GM23338 (cell line): ENCODE measurements around the gene METRNL. TPM values are rescaled to one million over a fixed set of nuclear protein-coding genes. Genes with fewer than 3 reads are reported as not detected.

Experiments
- ATAC-seq: fragments of 200-7000 bp; cut with Tn5 transposase; 3 replicates; pipeline ENCODE4 v1.9.1; 2020
- DNase-seq: peaks from one replicate; pipeline ENCODE4 v3.0.0-alpha.2; 2015; ENCODE audit warnings: low spot score
- H2AFZ ChIP-seq: fragments of 200-600 bp; sonication (generic); 2 replicates; pipeline ENCODE4 v1.8.0; 2016; ENCODE audit warnings: antibody characterized with exemption, mild to moderate bottlenecking, moderate library complexity
- H3F3A ChIP-seq: fragments of 200-600 bp; sonication (generic); replicated peaks from 2 replicates; pipeline ENCODE4 v1.8.0; 2017; ENCODE audit warnings: antibody characterized with exemption, mixed run types, low read depth
- H3K27ac ChIP-seq: fragments of 200-600 bp; sonication (generic); 2 replicates; pipeline ENCODE4 v1.6.1; 2016; ENCODE audit warnings: low read depth
- H3K27me3 ChIP-seq: fragments of 200-600 bp; sonication (generic); 2 replicates; pipeline ENCODE4 v1.8.0; 2016; ENCODE audit warnings: mild to moderate bottlenecking, mixed run types, moderate library complexity; ENCODE audit not compliant: insufficient read depth
- H3K36me3 ChIP-seq: fragments of 200-600 bp; sonication (generic); 2 replicates; pipeline ENCODE4 v1.8.0; 2016; ENCODE audit warnings: mild to moderate bottlenecking; ENCODE audit not compliant: insufficient read depth
- H3K4me1 ChIP-seq: fragments of 200-600 bp; sonication (generic); 2 replicates; pipeline ENCODE4 v1.8.0; 2016; ENCODE audit warnings: mild to moderate bottlenecking, moderate library complexity; ENCODE audit not compliant: insufficient read depth
- H3K4me2 ChIP-seq: fragments of 200-600 bp; sonication (generic); 2 replicates; pipeline ENCODE4 v1.7.1; 2017; ENCODE audit warnings: mixed run types
- H3K4me3 ChIP-seq: fragments of 200-600 bp; sonication (generic); 2 replicates; pipeline ENCODE4 v1.6.1; 2016; ENCODE audit warnings: mixed run types
- H3K79me2 ChIP-seq: fragments of 200-600 bp; sonication (generic); replicated peaks from 2 replicates; pipeline ENCODE4 v1.8.0; 2017; ENCODE audit warnings: mild to moderate bottlenecking; ENCODE audit not compliant: insufficient read depth
- H3K9me2 ChIP-seq: fragments of 200-600 bp; sonication (generic); 2 replicates; pipeline ENCODE4 v1.8.0; 2017; ENCODE audit not compliant: insufficient read depth
- H4K20me1 ChIP-seq: fragments of 200-600 bp; sonication (generic); replicated peaks from 2 replicates; pipeline ENCODE4 v1.8.0; 2017; ENCODE audit warnings: mild to moderate bottlenecking; ENCODE audit not compliant: insufficient read depth
- H3K27ac Mint-ChIP-seq: 2 replicates; pipeline ENCODE4 v1.8.0; 2020; ENCODE audit warnings: inconsistent platforms, mild to moderate bottlenecking, moderate library complexity, mixed read lengths
- H3K27me3 Mint-ChIP-seq: 3 replicates; pipeline ENCODE4 v1.8.0; 2022; ENCODE audit warnings: low read depth, mild to moderate bottlenecking, moderate library complexity, mixed read lengths, inconsistent platforms; ENCODE audit not compliant: insufficient read depth, poor library complexity
- H3K36me3 Mint-ChIP-seq: 3 replicates; pipeline ENCODE4 v1.8.0; 2021; ENCODE audit warnings: low read depth, mild to moderate bottlenecking, inconsistent platforms, moderate library complexity, mixed read lengths
- H3K4me1 Mint-ChIP-seq: 3 replicates; pipeline ENCODE4 v1.8.0; 2020; ENCODE audit warnings: mild to moderate bottlenecking, inconsistent platforms, mixed read lengths
- H3K4me3 Mint-ChIP-seq: 3 replicates; pipeline ENCODE4 v1.8.0; 2021; ENCODE audit warnings: moderate library complexity, mild to moderate bottlenecking, inconsistent platforms, mixed read lengths
- H3K9me3 Mint-ChIP-seq: 3 replicates; pipeline ENCODE4 v1.8.0; 2020; ENCODE audit warnings: moderate library complexity, mild to moderate bottlenecking, inconsistent platforms, mixed read lengths
- CREB1 ChIP-seq: fragments of 250-450 bp; sonication (Bioruptor Pico); IDR thresholded peaks from 2 replicates; pipeline ENCODE4 v1.5.0; 2020; ENCODE audit warnings: low read depth, mild to moderate bottlenecking, moderate library complexity
- CTCF ChIP-seq, 2 experiments: fragments of 200-600 bp in 1 of 2; sonication (generic) in 1 of 2; conservative IDR thresholded peaks; 2 replicates each; pipeline versions ENCODE4 v1.5.1 to v1.6.1; 2016 to 2017; ENCODE audit warnings: antibody characterized with exemption in 2 of 2, low read depth in 2 of 2, mild to moderate bottlenecking in 2 of 2, moderate library complexity in 1 of 2
- NANOG ChIP-seq: IDR thresholded peaks from 2 replicates; pipeline ENCODE4 v1.6.1; 2016; ENCODE audit warnings: antibody characterized with exemption, borderline replicate concordance
- POLR2AphosphoS5 ChIP-seq: IDR thresholded peaks from 2 replicates; pipeline ENCODE4 v1.6.1; 2016; ENCODE audit warnings: antibody characterized with exemption, low read depth
- STAT1 ChIP-seq: IDR thresholded peaks from one replicate; pipeline ENCODE4 v1.6.1; 2016; ENCODE audit warnings: antibody characterized with exemption; ENCODE audit not compliant: unreplicated experiment
- polyA plus RNA-seq: library from polyadenylated mRNA; unstranded; fragments of >200 nt; fragmentation: Nextera tagmentation; extraction: Ambion mirVana; gene quantifications from 2 replicates; pipeline ENCODE4 v1.2.1, GENCODE V29; 2016
- total RNA-seq: library from RNA; depleted of rRNA; stranded (reverse); fragments of >200 nt; shearing (Covaris generic); gene quantifications from 2 replicates; pipeline ENCODE4 v1.2.3, GENCODE V29; 2014
- TF ChIP-seq, protein P1 (sequence below): fragments of 250-450 bp; sonication (Bioruptor Pico); IDR thresholded peaks from 2 replicates; pipeline ENCODE4 v1.5.0; 2020; ENCODE audit warnings: mild to moderate bottlenecking, moderate library complexity

The METRNL gene
- total and polyA plus RNA-seq, 2 experiments from 2014 or later, result 12.2 to 20.2 TPM

DNA sequence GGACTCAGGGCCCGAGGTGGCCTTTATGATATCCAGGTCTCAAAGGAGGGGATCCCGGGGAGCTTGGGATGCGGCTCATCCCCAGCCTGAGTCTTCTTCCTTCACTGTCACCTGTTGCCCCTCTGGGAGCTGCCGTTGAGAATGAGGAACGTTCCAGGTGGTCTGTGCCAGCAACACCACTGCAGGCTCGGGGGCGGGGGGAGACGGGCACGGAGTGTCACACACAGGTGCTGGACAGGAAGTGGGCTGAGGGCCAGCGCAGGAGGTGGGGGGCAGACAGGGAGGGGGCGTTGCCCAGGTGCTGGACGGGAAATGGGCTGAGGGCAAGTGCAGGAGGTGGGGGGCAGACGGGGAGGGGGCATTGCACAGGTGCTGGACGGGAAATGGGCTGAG lies 28.2 kb downstream of the METRNL start:
- Mint-ChIP-seq H3K27ac (no peak overlapping the region), H3K4me3 (no peak overlapping the region), H3K36me3 (no peaks in the 10 kb centered on the region; the same call in 2 of the 3 replicates), H3K4me1 (peaks cover under 1% of the 10 kb centered on the region; the same call in 2 of the 3 replicates), H3K27me3 (peaks cover 11% of the 10 kb centered on the region), H3K9me3 (peaks cover 3% of the 10 kb centered on the region; the same call in 2 of the 3 replicates)
- 0 out of 2 replicates have a peak, but pooled peaks cover 5% of the 10 kb centered on the region for H3F3A ChIP-seq
- no peaks in the 10 kb centered on the region for H3K4me1 ChIP-seq
- no peaks in the 10 kb centered on the region for H3K27me3 ChIP-seq
- H4K20me1 ChIP-seq, result no peaks in the 10 kb centered on the region
- H3K9me2 ChIP-seq, result no peaks in the 10 kb centered on the region
- no peaks in the 10 kb centered on the region for H3K79me2 ChIP-seq
- no peak for ATAC-seq
- no peak overlapping the region for H3K4me2 ChIP-seq
- no peaks in the 10 kb centered on the region for H3K36me3 ChIP-seq
- TF ChIP-seq STAT1 (no peak), POLR2AphosphoS5 (no peak), CREB1 (CRISPR knock-in tag) (no peak), CTCF (conservative IDR thresholded peaks at IDR 0.05; ENCODE audit: low read depth in 2 of 2) (no peak), NANOG (no peak)
- TF ChIP-seq, protein P1, sequence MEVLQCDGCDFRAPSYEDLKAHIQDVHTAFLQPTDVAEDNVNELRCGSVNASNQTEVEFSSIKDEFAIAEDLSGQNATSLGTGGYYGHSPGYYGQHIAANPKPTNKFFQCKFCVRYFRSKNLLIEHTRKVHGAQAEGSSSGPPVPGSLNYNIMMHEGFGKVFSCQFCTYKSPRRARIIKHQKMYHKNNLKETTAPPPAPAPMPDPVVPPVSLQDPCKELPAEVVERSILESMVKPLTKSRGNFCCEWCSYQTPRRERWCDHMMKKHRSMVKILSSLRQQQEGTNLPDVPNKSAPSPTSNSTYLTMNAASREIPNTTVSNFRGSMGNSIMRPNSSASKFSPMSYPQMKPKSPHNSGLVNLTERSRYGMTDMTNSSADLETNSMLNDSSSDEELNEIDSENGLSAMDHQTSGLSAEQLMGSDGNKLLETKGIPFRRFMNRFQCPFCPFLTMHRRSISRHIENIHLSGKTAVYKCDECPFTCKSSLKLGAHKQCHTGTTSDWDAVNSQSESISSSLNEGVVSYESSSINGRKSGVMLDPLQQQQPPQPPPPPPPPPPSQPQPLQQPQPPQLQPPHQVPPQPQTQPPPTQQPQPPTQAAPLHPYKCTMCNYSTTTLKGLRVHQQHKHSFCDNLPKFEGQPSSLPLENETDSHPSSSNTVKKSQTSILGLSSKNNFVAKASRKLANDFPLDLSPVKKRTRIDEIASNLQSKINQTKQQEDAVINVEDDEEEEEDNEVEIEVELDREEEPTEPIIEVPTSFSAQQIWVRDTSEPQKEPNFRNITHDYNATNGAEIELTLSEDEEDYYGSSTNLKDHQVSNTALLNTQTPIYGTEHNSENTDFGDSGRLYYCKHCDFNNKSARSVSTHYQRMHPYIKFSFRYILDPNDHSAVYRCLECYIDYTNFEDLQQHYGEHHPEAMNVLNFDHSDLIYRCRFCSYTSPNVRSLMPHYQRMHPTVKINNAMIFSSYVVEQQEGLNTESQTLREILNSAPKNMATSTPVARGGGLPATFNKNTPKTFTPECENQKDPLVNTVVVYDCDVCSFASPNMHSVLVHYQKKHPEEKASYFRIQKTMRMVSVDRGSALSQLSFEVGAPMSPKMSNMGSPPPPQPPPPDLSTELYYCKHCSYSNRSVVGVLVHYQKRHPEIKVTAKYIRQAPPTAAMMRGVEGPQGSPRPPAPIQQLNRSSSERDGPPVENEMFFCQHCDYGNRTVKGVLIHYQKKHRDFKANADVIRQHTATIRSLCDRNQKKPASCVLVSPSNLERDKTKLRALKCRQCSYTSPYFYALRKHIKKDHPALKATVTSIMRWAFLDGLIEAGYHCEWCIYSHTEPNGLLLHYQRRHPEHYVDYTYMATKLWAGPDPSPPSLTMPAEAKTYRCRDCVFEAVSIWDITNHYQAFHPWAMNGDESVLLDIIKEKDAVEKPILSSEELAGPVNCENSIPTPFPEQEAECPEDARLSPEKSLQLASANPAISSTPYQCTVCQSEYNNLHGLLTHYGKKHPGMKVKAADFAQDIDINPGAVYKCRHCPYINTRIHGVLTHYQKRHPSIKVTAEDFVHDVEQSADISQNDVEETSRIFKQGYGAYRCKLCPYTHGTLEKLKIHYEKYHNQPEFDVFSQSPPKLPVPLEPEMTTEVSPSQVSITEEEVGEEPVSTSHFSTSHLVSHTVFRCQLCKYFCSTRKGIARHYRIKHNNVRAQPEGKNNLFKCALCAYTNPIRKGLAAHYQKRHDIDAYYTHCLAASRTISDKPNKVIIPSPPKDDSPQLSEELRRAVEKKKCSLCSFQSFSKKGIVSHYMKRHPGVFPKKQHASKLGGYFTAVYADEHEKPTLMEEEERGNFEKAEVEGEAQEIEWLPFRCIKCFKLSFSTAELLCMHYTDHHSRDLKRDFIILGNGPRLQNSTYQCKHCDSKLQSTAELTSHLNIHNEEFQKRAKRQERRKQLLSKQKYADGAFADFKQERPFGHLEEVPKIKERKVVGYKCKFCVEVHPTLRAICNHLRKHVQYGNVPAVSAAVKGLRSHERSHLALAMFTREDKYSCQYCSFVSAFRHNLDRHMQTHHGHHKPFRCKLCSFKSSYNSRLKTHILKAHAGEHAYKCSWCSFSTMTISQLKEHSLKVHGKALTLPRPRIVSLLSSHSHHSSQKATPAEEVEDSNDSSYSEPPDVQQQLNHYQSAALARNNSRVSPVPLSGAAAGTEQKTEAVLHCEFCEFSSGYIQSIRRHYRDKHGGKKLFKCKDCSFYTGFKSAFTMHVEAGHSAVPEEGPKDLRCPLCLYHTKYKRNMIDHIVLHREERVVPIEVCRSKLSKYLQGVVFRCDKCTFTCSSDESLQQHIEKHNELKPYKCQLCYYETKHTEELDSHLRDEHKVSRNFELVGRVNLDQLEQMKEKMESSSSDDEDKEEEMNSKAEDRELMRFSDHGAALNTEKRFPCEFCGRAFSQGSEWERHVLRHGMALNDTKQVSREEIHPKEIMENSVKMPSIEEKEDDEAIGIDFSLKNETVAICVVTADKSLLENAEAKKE (CRISPR knock-in tag), result no peak
- no peak overlapping the region for H3K4me3 ChIP-seq
- no peak for DNase-seq
- H3K27ac ChIP-seq, result no peak overlapping the region
- no peak overlapping the region for H2AFZ ChIP-seq
